Tibial nerve (tissue), 4 donors: ENCODE measurements around the gene PLA2G10. TPM values are rescaled to one million over a fixed set of nuclear protein-coding genes. Genes with fewer than 3 reads are reported as not detected.

Experiments used
- DNase-seq, 2 donors: peaks; one replicate each; pipeline ENCODE4 v3.0.0-alpha.2; 2019; ENCODE audit warnings: low spot score in 2 of 2
- H3K27ac ChIP-seq, 4 donors: fragments of 200-600 bp; sonication (generic) in 3 of 4; one replicate each; pipeline ENCODE4 v1.5.1; 2017 to 2019; ENCODE audit warnings: mild to moderate bottlenecking in 1 of 4
- H3K27me3 ChIP-seq, 2 donors: fragments of 200-600 bp; sonication (generic) in 1 of 2; one replicate each; pipeline versions ENCODE4 v1.5.1 to v1.6.0; 2017 to 2019
- H3K36me3 ChIP-seq, 3 donors: fragments of 200-600 bp; sonication (generic); one replicate each; pipeline ENCODE4 v1.5.1; 2018 to 2019
- H3K4me1 ChIP-seq, 4 donors: fragments of 200-600 bp; sonication (generic) in 3 of 4; one replicate each; pipeline ENCODE4 v1.5.1; 2017 to 2019
- H3K4me3 ChIP-seq, 4 donors: fragments of 200-600 bp; sonication (generic) in 3 of 4; one replicate each; pipeline ENCODE4 v1.5.1; 2017 to 2019; ENCODE audit warnings: mild to moderate bottlenecking in 1 of 4, moderate library complexity in 1 of 4
- H3K9me3 ChIP-seq, 4 donors: fragments of 200-600 bp; sonication (generic) in 3 of 4; one replicate each; pipeline ENCODE4 v1.5.1; 2017 to 2019
- CTCF ChIP-seq, 5 experiments: fragments of 200-600 bp in 3 of 5; fragments of 450-650 bp in 2 of 5; sonication (generic) in 3 of 5; IDR thresholded peaks; one replicate each; pipeline ENCODE4 v1.5.1; 2016 to 2019; ENCODE audit warnings: antibody characterized with exemption in 5 of 5, mild to moderate bottlenecking in 3 of 5, moderate library complexity in 2 of 5
- EP300 ChIP-seq, 2 donors: sonication (generic); formaldehyde crosslinking; IDR thresholded peaks; one replicate each; pipeline ENCODE4 v1.6.1; 2017; ENCODE audit warnings: antibody characterized with exemption in 2 of 2, mild to moderate bottlenecking in 1 of 2
- POLR2A ChIP-seq, 2 donors: fragments of 450-650 bp; IDR thresholded peaks; one replicate each; pipeline ENCODE4 v1.6.1; 2017; ENCODE audit warnings: antibody characterized with exemption in 2 of 2, mild to moderate bottlenecking in 2 of 2, moderate library complexity in 2 of 2
- WGBS, 2 donors: methylation state at CpG; one replicate each; pipeline ENCODE4 v1.1.5; 2018; 5-methylcytosine and 5-hydroxymethylcytosine counted together
- small RNA-seq: library from RNA; depleted of rRNA; stranded (forward); fragments of <200 nt; gene quantifications from one replicate; pipeline ENCODE3, GENCODE V24; 2016
- total RNA-seq, 4 donors: library from RNA; depleted of rRNA; stranded (reverse); fragments of >200 nt; gene quantifications; one replicate each; pipeline ENCODE4 v1.1.0, GENCODE V29; 2016

PLA2G10 gene
- total RNA-seq, 4 donors from 2014 or later, result not detected

GRCh38 chr16:14628806-14629611, 65.1 kb downstream of the PLA2G10 start:
- peaks cover 0 to 41% (median 0%) of the 10 kb centered on the region in 3 donors for H3K36me3 ChIP-seq
- TF ChIP-seq EP300 (IDR thresholded peaks at IDR 0.05) (no peak), CTCF (IDR thresholded peaks at IDR 0.05) (no peak), POLR2A (IDR thresholded peaks at IDR 0.05) (no peak)
- no peaks in the 10 kb centered on the region for H3K9me3 ChIP-seq
- peak overlapping the region; percentile 59 to 99 (median 77) for H3K4me3 ChIP-seq
- peak overlapping the region; percentile 71 to 94 (median 94) for H3K27ac ChIP-seq
- H3K27me3 ChIP-seq, result no peaks in the 10 kb centered on the region
- H3K4me1 ChIP-seq, result peaks cover 0 to 42% (median 20%) of the 10 kb centered on the region in 4 donors
- 54 to 60% methylated on average over 12 of the region's 12 CpGs for WGBS, 2 donors
- no peak for DNase-seq

GRCh38 chr16:14627078-14627477, 67.0 kb downstream of the PLA2G10 start:
- TF ChIP-seq POLR2A (IDR thresholded peaks at IDR 0.05) (no peak), CTCF (IDR thresholded peaks at IDR 0.05) (no peak), EP300 (IDR thresholded peaks at IDR 0.05) (no peak)
- 92% methylated on average over 4 of the region's 4 CpGs for WGBS, 2 donors
- Histone ChIP-seq H3K4me3 (no peak overlapping the region), H3K27me3 (no peaks in the 10 kb centered on the region), H3K27ac (no peak overlapping the region), H3K4me1 (peaks cover 0 to 36% (median 14%) of the 10 kb centered on the region in 4 donors), H3K36me3 (peaks cover 0 to 60% (median 0%) of the 10 kb centered on the region in 3 donors), H3K9me3 (no peaks in the 10 kb centered on the region)
- DNase-seq, result no peak

Small RNA genes within 50 kb of the gene (small RNA-seq; reads per million reads assigned to genes)
- gene RNU7-125P, result not detected

Other genes with a start within 250 kb of the PLA2G10 start
- gene PARN, start 64.0 kb downstream of the PLA2G10 start, total RNA-seq, result 10 to 100 TPM; 36.5 to 49.8 (median 40.6) TPM
- gene BFAR, start 61.4 kb downstream of the PLA2G10 start, total RNA-seq, result 10 to 100 TPM; 64.5 to 78.3 (median 71.9) TPM
- gene NPIPA3, start 9.1 kb upstream of the PLA2G10 start, total RNA-seq, result 1 to 10 TPM in 2 of 4 donors, under 1 TPM in 1, not detected in 1; 0.87 to 2.3 (median 1.2) TPM
- 1 to 10 TPM in 2 of 4 donors, under 1 TPM in 1, not detected in 1; 0.87 to 2.3 (median 1.2) TPM for gene NPIPA2, start 48.2 kb upstream of the PLA2G10 start, total RNA-seq
- gene NOMO1, start 139.4 kb upstream of the PLA2G10 start, total RNA-seq, result 10 to 100 TPM; 33.7 to 45.5 (median 37.1) TPM
- 100 to 1,000 TPM in 2 of 4 donors, 10 to 100 TPM in 2; 95.5 to 193 (median 134) TPM for gene NPIPA1, start 243.1 kb upstream of the PLA2G10 start, total RNA-seq